ENCODE results near the gene FAM186B.

GRCh38 chr12:49633703-49634345 lies 28.4 kb upstream of the FAM186B start:
- TF ChIP-seq, protein P1, sequence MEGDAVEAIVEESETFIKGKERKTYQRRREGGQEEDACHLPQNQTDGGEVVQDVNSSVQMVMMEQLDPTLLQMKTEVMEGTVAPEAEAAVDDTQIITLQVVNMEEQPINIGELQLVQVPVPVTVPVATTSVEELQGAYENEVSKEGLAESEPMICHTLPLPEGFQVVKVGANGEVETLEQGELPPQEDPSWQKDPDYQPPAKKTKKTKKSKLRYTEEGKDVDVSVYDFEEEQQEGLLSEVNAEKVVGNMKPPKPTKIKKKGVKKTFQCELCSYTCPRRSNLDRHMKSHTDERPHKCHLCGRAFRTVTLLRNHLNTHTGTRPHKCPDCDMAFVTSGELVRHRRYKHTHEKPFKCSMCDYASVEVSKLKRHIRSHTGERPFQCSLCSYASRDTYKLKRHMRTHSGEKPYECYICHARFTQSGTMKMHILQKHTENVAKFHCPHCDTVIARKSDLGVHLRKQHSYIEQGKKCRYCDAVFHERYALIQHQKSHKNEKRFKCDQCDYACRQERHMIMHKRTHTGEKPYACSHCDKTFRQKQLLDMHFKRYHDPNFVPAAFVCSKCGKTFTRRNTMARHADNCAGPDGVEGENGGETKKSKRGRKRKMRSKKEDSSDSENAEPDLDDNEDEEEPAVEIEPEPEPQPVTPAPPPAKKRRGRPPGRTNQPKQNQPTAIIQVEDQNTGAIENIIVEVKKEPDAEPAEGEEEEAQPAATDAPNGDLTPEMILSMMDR (conservative IDR thresholded peaks at IDR 0.05 in 1 of 2, IDR thresholded peaks at IDR 0.05 in 1 of 2; ENCODE audit: low read depth in 1 of 2, low read length in 2 of 2) = no peak
- no peak for TF ChIP-seq EZH2 (IDR thresholded peaks at IDR 0.05; ENCODE audit: low read length, missing control alignments)

All from fibroblast of lung (primary cell).